ENCODE results near the gene SLC35F6. TPM values are rescaled to one million over a fixed set of nuclear protein-coding genes. Genes with fewer than 3 reads are reported as not detected.

Gene SLC35F6
- total and polyA plus RNA-seq, 9 donors = 11.1 to 53.5 (median 26.8) TPM

DNA sequence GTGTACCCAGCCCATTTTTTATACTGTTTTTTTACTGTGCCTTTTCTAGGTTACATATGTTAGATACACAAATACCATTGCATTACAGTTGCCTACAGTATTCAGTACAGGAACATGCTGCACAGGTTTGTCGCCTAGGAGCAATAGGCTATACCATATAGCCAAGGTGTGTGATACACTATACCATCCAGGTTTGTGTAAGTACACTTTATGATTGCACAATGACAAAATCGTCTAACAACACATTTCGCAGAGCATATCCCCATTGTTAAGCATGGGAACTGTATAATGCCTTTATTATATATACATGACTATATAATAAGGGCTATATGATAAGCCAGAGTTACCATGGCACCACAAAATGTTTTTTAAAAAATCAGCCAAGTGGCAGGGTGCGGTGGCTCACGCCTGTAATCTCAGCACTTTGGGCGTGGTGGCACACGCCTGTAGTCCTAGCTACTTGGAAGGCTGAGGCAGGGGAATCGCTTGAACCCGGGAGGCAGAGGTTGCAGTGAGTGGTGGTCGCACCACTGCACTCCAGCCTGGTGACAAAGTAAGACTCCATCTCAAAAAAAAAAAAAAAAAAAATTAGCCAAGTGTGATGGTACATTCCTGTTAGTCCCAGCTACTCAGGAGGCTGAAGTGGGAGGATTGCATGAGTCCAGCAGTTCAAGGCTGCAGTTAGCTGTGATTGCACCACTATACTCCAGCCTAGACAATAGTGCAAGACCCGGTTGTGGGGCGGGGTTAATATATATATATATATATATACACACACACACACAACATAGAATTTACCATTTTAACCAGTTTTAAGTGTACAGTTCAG lies 19.0 kb downstream of the SLC35F6 start:
- no peaks in the 10 kb centered on the region for H3K36me3 ChIP-seq
- no peaks in the 10 kb centered on the region for H3K27me3 ChIP-seq
- H3K9me3 ChIP-seq = no peaks in the 10 kb centered on the region
- TF ChIP-seq POLR2A (IDR thresholded peaks at IDR 0.05) = no peak
- no peak for TF ChIP-seq EP300 (IDR thresholded peaks at IDR 0.05)
- TF ChIP-seq, protein P1, sequence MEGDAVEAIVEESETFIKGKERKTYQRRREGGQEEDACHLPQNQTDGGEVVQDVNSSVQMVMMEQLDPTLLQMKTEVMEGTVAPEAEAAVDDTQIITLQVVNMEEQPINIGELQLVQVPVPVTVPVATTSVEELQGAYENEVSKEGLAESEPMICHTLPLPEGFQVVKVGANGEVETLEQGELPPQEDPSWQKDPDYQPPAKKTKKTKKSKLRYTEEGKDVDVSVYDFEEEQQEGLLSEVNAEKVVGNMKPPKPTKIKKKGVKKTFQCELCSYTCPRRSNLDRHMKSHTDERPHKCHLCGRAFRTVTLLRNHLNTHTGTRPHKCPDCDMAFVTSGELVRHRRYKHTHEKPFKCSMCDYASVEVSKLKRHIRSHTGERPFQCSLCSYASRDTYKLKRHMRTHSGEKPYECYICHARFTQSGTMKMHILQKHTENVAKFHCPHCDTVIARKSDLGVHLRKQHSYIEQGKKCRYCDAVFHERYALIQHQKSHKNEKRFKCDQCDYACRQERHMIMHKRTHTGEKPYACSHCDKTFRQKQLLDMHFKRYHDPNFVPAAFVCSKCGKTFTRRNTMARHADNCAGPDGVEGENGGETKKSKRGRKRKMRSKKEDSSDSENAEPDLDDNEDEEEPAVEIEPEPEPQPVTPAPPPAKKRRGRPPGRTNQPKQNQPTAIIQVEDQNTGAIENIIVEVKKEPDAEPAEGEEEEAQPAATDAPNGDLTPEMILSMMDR (IDR thresholded peaks at IDR 0.05) = no peak
- intact Hi-C loops (cut with DNase I) = no loop called here
- no peak for DNase-seq
- H3K27ac ChIP-seq = no peak overlapping the region
- 81 to 84% (median 81%) methylated on average over 12 of the region's 12 CpGs for WGBS, 3 donors
- H3K4me3 ChIP-seq = no peak overlapping the region
- peaks cover 3% of the 10 kb centered on the region for H3K4me1 ChIP-seq (ENCODE audit: insufficient read depth)

DNA sequence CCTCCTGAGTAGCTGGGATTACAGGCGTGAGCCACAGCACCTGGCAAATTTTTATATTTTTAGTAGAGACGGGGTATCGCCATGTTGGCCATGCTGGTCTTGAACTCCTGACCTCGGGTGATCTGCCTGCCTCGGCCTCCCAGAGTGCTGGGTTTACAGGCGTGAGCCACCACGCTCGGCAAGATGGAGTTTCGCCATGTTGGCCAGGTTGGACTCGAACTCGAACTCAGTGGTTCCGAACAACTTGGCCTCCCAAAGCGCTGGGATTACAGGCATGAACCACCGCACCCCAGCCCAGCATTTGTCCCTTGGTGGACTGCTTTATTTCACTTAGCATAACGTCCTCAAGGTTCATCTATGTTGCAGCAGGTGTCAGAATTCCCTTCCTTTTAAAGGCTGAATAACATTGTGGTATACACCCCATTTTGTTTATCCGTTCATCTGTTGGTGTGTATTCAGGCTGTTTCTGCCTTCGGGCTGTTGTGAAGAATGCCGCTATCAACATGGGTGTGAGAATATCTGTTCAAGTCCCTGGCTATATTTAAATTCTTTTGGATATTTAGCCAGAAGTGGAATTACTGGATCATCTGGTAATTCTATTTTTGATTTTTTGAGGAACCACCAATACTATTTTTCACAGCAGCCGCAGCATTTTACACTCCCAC lies 20.6 kb downstream of the SLC35F6 start:
- Histone ChIP-seq H3K4me1 (ENCODE audit: insufficient read depth) (peaks cover 3% of the 10 kb centered on the region), H3K36me3 (no peaks in the 10 kb centered on the region), H3K27me3 (no peaks in the 10 kb centered on the region), H3K9me3 (no peaks in the 10 kb centered on the region), H3K27ac (no peak overlapping the region), H3K4me3 (peak overlapping the region; percentile 37)
- intact Hi-C loops (cut with DNase I) = no loop called here
- 87 to 89% (median 89%) methylated on average over 19 of the region's 19 CpGs for WGBS, 3 donors
- DNase-seq = no peak
- TF ChIP-seq POLR2A (IDR thresholded peaks at IDR 0.05) = no peak
- no peak for TF ChIP-seq EP300 (IDR thresholded peaks at IDR 0.05)

DNA sequence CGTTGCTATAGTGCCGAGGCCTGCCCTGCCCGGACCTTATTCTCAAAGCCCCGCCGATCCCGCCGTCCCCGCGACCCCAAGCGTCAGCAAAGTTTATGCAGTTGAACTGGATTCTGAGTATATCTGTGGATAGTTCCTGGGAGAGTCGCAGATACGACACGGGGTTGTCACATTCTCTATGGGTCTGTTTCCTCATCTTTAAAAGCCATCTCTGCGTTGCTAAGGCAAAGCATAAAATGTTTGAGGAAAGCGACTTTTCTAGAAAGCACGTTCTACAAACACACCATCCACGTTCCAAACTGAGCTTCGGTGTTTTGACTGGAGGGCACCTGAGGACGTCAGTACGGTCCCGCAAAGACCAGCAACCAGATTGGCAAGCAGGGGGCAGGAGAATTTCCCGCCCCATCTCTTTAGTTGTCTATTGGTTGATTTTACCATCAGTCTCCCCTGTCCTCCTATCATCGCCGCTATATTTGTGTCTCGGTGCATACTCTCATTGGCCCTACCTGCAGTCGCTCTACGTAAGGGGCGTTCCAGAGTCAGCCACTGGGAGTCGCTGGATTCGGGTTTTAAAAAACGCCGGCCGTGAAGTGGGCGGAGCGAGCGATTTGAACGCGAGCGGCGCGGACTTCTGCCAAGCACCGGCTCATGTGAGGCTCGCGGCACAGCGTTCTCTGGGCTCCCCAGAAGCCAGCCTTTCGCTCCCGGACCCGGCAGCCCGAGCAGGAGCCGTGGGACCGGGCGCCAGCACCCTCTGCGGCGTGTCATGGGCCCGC lies 21.5 kb downstream of the SLC35F6 start, which contains the start of gene CENPA:
Gene CENPA, plus strand, starts transcription at position 626 of the 776 bp plus-strand sequence. Its CDS starts 141 bp downstream, at position 767.
- Histone ChIP-seq H3K27ac (no peak within 1 kb of the TSS), H3K4me1 (ENCODE audit: insufficient read depth) (peaks cover 3% of the 10 kb centered on the region), H3K36me3 (no peaks in the 10 kb centered on the region), H3K4me3 (peak within 1 kb of the TSS; percentile 60), H3K9me3 (no peaks in the 10 kb centered on the region), H3K27me3 (no peaks in the 10 kb centered on the region)
- intact Hi-C loops (cut with DNase I) = no loop called here
- peak; percentile 95 to 98 (median 97) for DNase-seq
- TF ChIP-seq EP300 (IDR thresholded peaks at IDR 0.05) = no peak
- TF ChIP-seq, protein P1 (IDR thresholded peaks at IDR 0.05) = peak in 2 of 3 donors; percentile 35 to 55
- no peak for TF ChIP-seq POLR2A (IDR thresholded peaks at IDR 0.05)
- WGBS, 3 donors = 1% methylated on average over 45 to 55 of the region's 55 CpGs

DNA sequence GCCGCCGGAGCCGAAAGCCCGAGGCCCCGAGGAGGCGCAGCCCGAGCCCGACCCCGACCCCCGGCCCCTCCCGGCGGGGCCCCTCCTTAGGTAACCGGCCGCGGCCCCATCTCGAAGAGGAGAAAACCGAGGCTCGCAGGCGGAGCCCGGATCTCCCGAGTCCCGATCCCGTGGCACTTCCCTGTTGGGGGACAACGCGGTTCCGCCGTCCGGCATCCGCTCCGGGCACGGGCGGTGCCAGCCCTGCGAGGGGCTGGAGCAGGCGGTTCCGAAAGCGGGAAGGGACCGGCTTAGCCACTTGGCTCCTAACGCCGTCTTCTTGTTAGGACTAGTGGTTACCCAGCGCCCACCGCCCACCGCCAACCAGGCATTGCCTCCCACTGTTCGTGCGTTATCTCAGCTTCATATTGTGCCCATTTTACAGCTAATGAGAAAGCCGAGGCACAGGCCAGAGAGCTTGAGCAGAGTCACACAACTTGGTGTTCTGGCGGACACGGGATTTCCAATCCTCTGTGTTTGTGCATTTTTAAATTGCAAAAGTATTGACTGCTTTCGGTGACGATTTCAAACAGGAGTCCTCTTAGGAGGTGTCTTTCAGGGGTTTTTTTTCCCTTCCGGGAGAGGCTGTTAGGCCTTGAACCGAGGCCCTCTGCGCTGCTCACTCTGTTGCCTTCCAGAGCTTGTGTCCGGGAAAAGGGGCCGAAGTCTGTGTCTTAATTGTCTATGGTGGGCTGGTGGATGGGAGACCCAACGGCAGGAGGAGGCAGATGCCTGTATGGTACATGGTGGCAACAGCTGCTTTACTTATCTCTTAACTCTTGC lies 22.3 kb downstream of the SLC35F6 start:
- Histone ChIP-seq H3K4me1 (ENCODE audit: insufficient read depth) (peaks cover 3% of the 10 kb centered on the region), H3K27me3 (no peaks in the 10 kb centered on the region), H3K36me3 (no peaks in the 10 kb centered on the region), H3K9me3 (no peaks in the 10 kb centered on the region), H3K27ac (no peak overlapping the region), H3K4me3 (peak overlapping the region; percentile 60)
- intact Hi-C loops (cut with DNase I) = no loop called here
- TF ChIP-seq EP300 (IDR thresholded peaks at IDR 0.05) = no peak
- TF ChIP-seq, protein P1 (IDR thresholded peaks at IDR 0.05) = no peak
- TF ChIP-seq POLR2A (IDR thresholded peaks at IDR 0.05) = no peak
- 1 to 4% (median 2%) methylated on average over 36 to 55 of the region's 55 CpGs for WGBS, 3 donors
- no peak for DNase-seq

All from ovary (tissue), 9 donors.